ENCODE measurements around the gene FAM229A. TPM values are rescaled to one million over a fixed set of nuclear protein-coding genes. Genes with fewer than 3 reads are reported as not detected.
A peak's percentile ranks its signal among the peaks of the same experiment; 100 is the strongest.

The FAM229A gene
- total and polyA plus RNA-seq, 2 experiments from 2014 or later, result 3.6 to 4.2 TPM

GRCh38 chr1:32400876-32401631, 38.8 kb upstream of the FAM229A start:
- Mint-ChIP-seq H3K36me3 (ENCODE audit: low read depth) (peaks cover 12% of the 10 kb centered on the region), H3K9me3 (peaks cover 8% of the 10 kb centered on the region; the same call in 2 of the 3 replicates), H3K4me1 (peaks cover 4% of the 10 kb centered on the region; the same call in 2 of the 3 replicates), H3K27ac (peak overlapping the region; percentile 84; the same call in 1 of the 2 replicates), H3K4me3 (no peak overlapping the region), H3K27me3 (ENCODE audit: insufficient read depth, low read depth, poor library complexity) (peaks cover 7% of the 10 kb centered on the region)
- peak; percentile 93 for DNase-seq (ENCODE audit: low spot score)
- TF ChIP-seq CTCF (conservative IDR thresholded peaks at IDR 0.05; ENCODE audit: low read depth in 2 of 2), result peak; percentile 93 to 98
- TF ChIP-seq ZNF331 (CRISPR knock-in tag; IDR thresholded peaks at IDR 0.05; ENCODE audit: low read depth), result no peak
- peaks cover 3% of the 10 kb centered on the region; the same call in 1 of the 2 replicates for H3K79me2 ChIP-seq (replicated peaks; ENCODE audit: insufficient read depth)
- no peaks in the 10 kb centered on the region for H3K27me3 ChIP-seq (ENCODE audit: insufficient read depth)
- H3K4me3 ChIP-seq, result no peak overlapping the region
- no peaks in the 10 kb centered on the region for H3K36me3 ChIP-seq (ENCODE audit: insufficient read depth)
- peak overlapping the region; percentile 61; the same call in 1 of the 2 replicates for H2AFZ ChIP-seq
- peak; percentile 99 for ATAC-seq
- no peak overlapping the region for H3K4me2 ChIP-seq
- no peaks in the 10 kb centered on the region for H3F3A ChIP-seq (replicated peaks; ENCODE audit: low read depth)
- H3K9me2 ChIP-seq (ENCODE audit: insufficient read depth), result no peaks in the 10 kb centered on the region
- no peak overlapping the region for H3K27ac ChIP-seq (ENCODE audit: low read depth)
- H3K4me1 ChIP-seq (ENCODE audit: insufficient read depth), result no peaks in the 10 kb centered on the region
- H4K20me1 ChIP-seq (replicated peaks; ENCODE audit: insufficient read depth), result no peaks in the 10 kb centered on the region

GRCh38 chr1:32399843-32400242, 37.6 kb upstream of the FAM229A start:
- Mint-ChIP-seq H3K4me1 (peaks cover 8% of the 10 kb centered on the region; the same call in 2 of the 3 replicates), H3K9me3 (peaks cover 11% of the 10 kb centered on the region; the same call in 2 of the 3 replicates), H3K36me3 (ENCODE audit: low read depth) (peaks cover 17% of the 10 kb centered on the region), H3K4me3 (no peak overlapping the region), H3K27ac (no peak overlapping the region), H3K27me3 (ENCODE audit: insufficient read depth, low read depth, poor library complexity) (peaks cover 11% of the 10 kb centered on the region)
- Histone ChIP-seq H3K4me1 (ENCODE audit: insufficient read depth) (peaks cover 4% of the 10 kb centered on the region; the same call in 1 of the 2 replicates), H4K20me1 (replicated peaks; ENCODE audit: insufficient read depth) (no peaks in the 10 kb centered on the region), H3K9me2 (ENCODE audit: insufficient read depth) (no peaks in the 10 kb centered on the region), H3F3A (replicated peaks; ENCODE audit: low read depth) (peaks cover 9% of the 10 kb centered on the region; the same call in 1 of the 2 replicates), H3K36me3 (ENCODE audit: insufficient read depth) (no peaks in the 10 kb centered on the region), H3K4me2 (no peak overlapping the region), H2AFZ (no peak overlapping the region), H3K27me3 (ENCODE audit: insufficient read depth) (no peaks in the 10 kb centered on the region), H3K4me3 (no peak overlapping the region), H3K27ac (ENCODE audit: low read depth) (no peak overlapping the region), H3K79me2 (replicated peaks; ENCODE audit: insufficient read depth) (peaks cover 10% of the 10 kb centered on the region)
- ATAC-seq (no peak), DNase-seq (ENCODE audit: low spot score) (no peak)
- TF ChIP-seq CREB1 (CRISPR knock-in tag; IDR thresholded peaks at IDR 0.05; ENCODE audit: low read depth), result no peak

GRCh38 chr1:32398401-32398800, 36.1 kb upstream of the FAM229A start:
- Mint-ChIP-seq H3K9me3 (peaks cover 11% of the 10 kb centered on the region; the same call in 2 of the 3 replicates), H3K4me3 (no peak overlapping the region; the same call in 2 of the 3 replicates), H3K27ac (no peak overlapping the region), H3K36me3 (ENCODE audit: low read depth) (peaks cover 19% of the 10 kb centered on the region), H3K27me3 (ENCODE audit: insufficient read depth, low read depth, poor library complexity) (peaks cover 16% of the 10 kb centered on the region), H3K4me1 (peaks cover 12% of the 10 kb centered on the region; the same call in 2 of the 3 replicates)
- no peak for TF ChIP-seq ZNF462 (CRISPR knock-in tag; IDR thresholded peaks at IDR 0.05)
- no peak for TF ChIP-seq EZH2 (IDR thresholded peaks at IDR 0.05; ENCODE audit: low read depth, unreplicated experiment)
- no peak for TF ChIP-seq CREB1 (CRISPR knock-in tag; IDR thresholded peaks at IDR 0.05; ENCODE audit: low read depth)
- TF ChIP-seq POLR2AphosphoS5 (IDR thresholded peaks at IDR 0.05; ENCODE audit: low read depth), result no peak
- Histone ChIP-seq H3K27me3 (ENCODE audit: insufficient read depth) (no peaks in the 10 kb centered on the region), H3K4me1 (ENCODE audit: insufficient read depth) (peaks cover 6% of the 10 kb centered on the region; the same call in 1 of the 2 replicates), H3K79me2 (replicated peaks; ENCODE audit: insufficient read depth) (peaks cover 13% of the 10 kb centered on the region), H3K4me3 (no peak overlapping the region), H3F3A (replicated peaks; ENCODE audit: low read depth) (peaks cover 9% of the 10 kb centered on the region; the same call in 1 of the 2 replicates), H3K36me3 (ENCODE audit: insufficient read depth) (no peaks in the 10 kb centered on the region), H2AFZ (no peak overlapping the region), H3K4me2 (no peak overlapping the region), H3K27ac (ENCODE audit: low read depth) (no peak overlapping the region), H4K20me1 (replicated peaks; ENCODE audit: insufficient read depth) (no peaks in the 10 kb centered on the region), H3K9me2 (ENCODE audit: insufficient read depth) (no peaks in the 10 kb centered on the region)
- ATAC-seq (no peak), DNase-seq (ENCODE audit: low spot score) (no peak)

Measured in GM23338 (cell line).